HepG2 (cell line): ENCODE data around the gene TEKT3. TPM values are rescaled to one million over a fixed set of nuclear protein-coding genes. Genes with fewer than 3 reads are reported as not detected.

Experiments
- ATAC-seq: fragments of 200-7000 bp; cut with Tn5 transposase; 3 replicates; pipeline ENCODE4 v1.9.1; 2020; ENCODE audit warnings: mild to moderate bottlenecking, moderate library complexity
- BruUV-seq: library from RNA; stranded (reverse); fragments of 400-500 nt; replicated peaks from 2 replicates; lab custom pipeline; 2021; lab: Mats Ljungman, UMichigan
- CTCF ChIA-PET: fragments of 300-600 bp; formaldehyde crosslinking; extraction: SDS; loops from one replicate; lab custom pipeline; 2021; ENCODE audit warnings: low total read pairs, inconsistent platforms, low intra/inter-chr PET ratio; lab: Yijun Ruan, JAX
- POLR2A ChIA-PET: fragments of 350-600 bp; sonication (Branson Sonifier 250); formaldehyde crosslinking; loops from one replicate; lab custom pipeline; 2020; ENCODE audit warnings: antibody characterized with exemption, inconsistent platforms; lab: Yijun Ruan, JAX
- DNase-seq: peaks from one replicate; pipeline ENCODE4 v3.0.0-alpha.2; 2015; ENCODE audit warnings: low spot score
- FAIRE-seq: peaks from 3 replicates; lab custom pipeline; 2011; peaks lifted over from hg19 to GRCh38; lab: Jason Lieb, UNC
- H2AFZ ChIP-seq: one replicate; pipeline ENCODE4 v1.6.1; 2011; ENCODE audit warnings: low read length, inconsistent platforms
- H3K27ac ChIP-seq: fragments of 300-600 bp; 3 replicates; pipeline ENCODE4 v1.8.0; 2011; ENCODE audit warnings: mixed run types, mild to moderate bottlenecking, mixed read lengths, low read length, inconsistent platforms; ENCODE audit not compliant: insufficient read depth; ENCODE audit errors: extremely low read length
- H3K27me3 ChIP-seq, 2 experiments: fragments of 200-600 bp in 1 of 2; 2 replicates in 1 of 2; 3 replicates in 1 of 2; pipeline versions ENCODE4 v1.6.0 to v1.8.0; 2011; ENCODE audit warnings: low read length in 2 of 2, mild to moderate bottlenecking in 2 of 2, moderate library complexity in 2 of 2, inconsistent platforms in 1 of 2; ENCODE audit not compliant: insufficient read depth in 2 of 2, control insufficient read depth in 1 of 2
- H3K36me3 ChIP-seq, 2 experiments: fragments of 200-600 bp in 1 of 2; replicated peaks in 1 of 2; 2 replicates in 1 of 2; 3 replicates in 1 of 2; pipeline versions ENCODE4 v1.5.1 to v1.8.0; 2011; ENCODE audit warnings: low read length in 2 of 2, inconsistent platforms in 1 of 2; ENCODE audit not compliant: insufficient read depth in 2 of 2, control insufficient read depth in 1 of 2
- H3K4me1 ChIP-seq: 2 replicates; pipeline ENCODE4 v1.5.1; 2012; ENCODE audit warnings: low read length, inconsistent platforms; ENCODE audit not compliant: insufficient read depth
- H3K4me2 ChIP-seq: 2 replicates; pipeline ENCODE4 v1.6.0; 2011; ENCODE audit warnings: low read depth, low read length, inconsistent platforms
- H3K4me3 ChIP-seq, 3 experiments: fragments of 200-600 bp in 1 of 3; sonication (generic), shearing (Covaris generic) in 1 of 3; replicated peaks in 1 of 3; 2 replicates each; pipeline ENCODE4 v1.5.1; 2011 to 2016; ENCODE audit warnings: low read length in 3 of 3, inconsistent platforms in 2 of 3, low read depth in 2 of 3, mild to moderate bottlenecking in 2 of 3, control low read depth in 1 of 3, mixed read lengths in 1 of 3; ENCODE audit not compliant: insufficient read depth in 1 of 3
- H3K79me2 ChIP-seq: one replicate; pipeline ENCODE4 v1.6.1; 2011; ENCODE audit warnings: low read length, inconsistent platforms; ENCODE audit not compliant: insufficient read depth
- H3K9ac ChIP-seq: 2 replicates; pipeline ENCODE4 v1.6.0; 2011; ENCODE audit warnings: mild to moderate bottlenecking, low read depth, low read length, inconsistent platforms; ENCODE audit not compliant: insufficient read depth
- H3K9me3 ChIP-seq: 2 replicates; pipeline ENCODE4 v1.5.1; 2012; ENCODE audit warnings: mild to moderate bottlenecking, low read length
- H4K20me1 ChIP-seq: 2 replicates; pipeline ENCODE4 v1.6.0; 2011; ENCODE audit warnings: inconsistent platforms, mild to moderate bottlenecking, low read length, moderate library complexity; ENCODE audit not compliant: insufficient read depth
- GATAD1 ChIP-seq: IDR thresholded peaks from 2 replicates; pipeline ENCODE4 v1.6.1; 2016; ENCODE audit warnings: missing genetic modification reagents, missing compliant biosample characterization
- HDAC2 ChIP-seq: sonication (generic); formaldehyde crosslinking; IDR thresholded peaks from 2 replicates; pipeline ENCODE4 v1.4.0; 2020; ENCODE audit warnings: missing genetic modification reagents
- KDM5B ChIP-seq: sonication (generic); formaldehyde crosslinking; IDR thresholded peaks from 2 replicates; pipeline ENCODE4 v1.4.0; 2020; ENCODE audit warnings: missing genetic modification reagents, mild to moderate bottlenecking, borderline replicate concordance
- KLF13 ChIP-seq: sonication (generic); formaldehyde crosslinking; IDR thresholded peaks from 2 replicates; pipeline ENCODE4 v1.4.0; 2020; ENCODE audit warnings: mild to moderate bottlenecking, missing genetic modification reagents
- MAFF ChIP-seq: IDR thresholded peaks from 2 replicates; pipeline ENCODE4 v1.6.1; 2011; ENCODE audit warnings: low read depth, low read length, improper control_type of control experiment
- MAFK ChIP-seq, 2 experiments: IDR thresholded peaks in 1 of 2; conservative IDR thresholded peaks in 1 of 2; 2 replicates each; pipeline ENCODE4 v1.6.1; 2011; ENCODE audit warnings: improper control_type of control experiment in 2 of 2, low read length in 2 of 2
- RXRB ChIP-seq: IDR thresholded peaks from 2 replicates; pipeline ENCODE4 v1.6.1; 2016; ENCODE audit warnings: borderline replicate concordance, missing genetic modification reagents, missing compliant biosample characterization
- SCMH1 ChIP-seq: sonication (generic); formaldehyde crosslinking; IDR thresholded peaks from 2 replicates; pipeline ENCODE4 v1.9.0; 2021; ENCODE audit warnings: missing genetic modification reagents, mild to moderate bottlenecking, borderline replicate concordance
- SUZ12 ChIP-seq: fragments of 150-350 bp; IDR thresholded peaks from 2 replicates; pipeline ENCODE4 v1.6.1; 2014; ENCODE audit warnings: low read depth, low read length
- THRA ChIP-seq: sonication (generic); formaldehyde crosslinking; IDR thresholded peaks from 2 replicates; pipeline ENCODE4 v1.4.0; 2020; ENCODE audit warnings: missing genetic modification reagents, borderline replicate concordance
- TSC22D2 ChIP-seq: sonication (generic); formaldehyde crosslinking; IDR thresholded peaks from 2 replicates; pipeline ENCODE4 v1.5.1; 2020; ENCODE audit warnings: missing genetic modification reagents, mild to moderate bottlenecking, borderline replicate concordance
- ZNF205 ChIP-seq: IDR thresholded peaks from 2 replicates; pipeline ENCODE4 v1.6.1; 2018; ENCODE audit warnings: missing biosample characterization, missing genetic modification reagents
- ZNF225 ChIP-seq: sonication (generic); formaldehyde crosslinking; IDR thresholded peaks from 2 replicates; pipeline ENCODE4 v1.4.0; 2020; ENCODE audit warnings: mild to moderate bottlenecking, missing genetic modification reagents
- WGBS: methylation state at CpG from one replicate; pipeline ENCODE4 v1.1.6; 2017; ENCODE audit warnings: low lambda C conversion rate; 5-methylcytosine and 5-hydroxymethylcytosine counted together
- in situ Hi-C: cut with HindIII; loops from 2 replicates; pipeline ENCODE4 v1.10.0; 2017; ENCODE audit warnings: low pct_unique_long_range_greater_than_20kb; ENCODE audit not compliant: extremely low pct_ligation_motif_present
- intact Hi-C: fragments of 100-400 bp; cut with micrococcal nuclease; formaldehyde crosslinking; loops from one replicate; pipeline ENCODE4 v1.10.0; 2022; ENCODE audit not compliant: unreplicated experiment
- polyA plus RNA-seq, 8 experiments: library from polyadenylated mRNA; depleted of rRNA in 3 of 8; stranded (reverse) in 7 of 8; unstranded in 1 of 8; fragments of >200 nt; fragmentation: Illumina TruSeq in 4 of 8; extraction: Trizol in 4 of 8; gene quantifications; 2 replicates each; pipeline versions ENCODE4 v1.2.1 to v1.2.3, GENCODE V29; 2011 to 2016; ENCODE audit warnings: low read depth in 4 of 8, missing spikeins in 1 of 8, mixed read lengths in 1 of 8; ENCODE audit not compliant: insufficient read depth in 1 of 8
- total RNA-seq, 5 experiments: library from RNA; depleted of rRNA; stranded (reverse); fragments of >200 nt; fragmentation: Illumina TruSeq; extraction: Trizol; gene quantifications; 2 replicates each; pipeline ENCODE4 v1.2.3, GENCODE V29; 2016; ENCODE audit warnings: low read depth in 1 of 5
- TF ChIP-seq, protein P1 (sequence below): sonication (generic); formaldehyde crosslinking; conservative IDR thresholded peaks from 2 replicates; pipeline ENCODE4 v1.4.0; 2020; ENCODE audit warnings: missing genetic modification reagents
- TF ChIP-seq, protein P2 (sequence below): sonication (generic); formaldehyde crosslinking; conservative IDR thresholded peaks from 2 replicates; pipeline ENCODE4 v1.8.0; 2022; ENCODE audit warnings: low read depth, missing genetic modification reagents

Gene TEKT3
- total and polyA plus RNA-seq, 2 of the 13 experiments (the other 11 are each of a cell fraction or from before 2014, with no cell fraction given), result 0.58 to 0.82 TPM

DNA sequence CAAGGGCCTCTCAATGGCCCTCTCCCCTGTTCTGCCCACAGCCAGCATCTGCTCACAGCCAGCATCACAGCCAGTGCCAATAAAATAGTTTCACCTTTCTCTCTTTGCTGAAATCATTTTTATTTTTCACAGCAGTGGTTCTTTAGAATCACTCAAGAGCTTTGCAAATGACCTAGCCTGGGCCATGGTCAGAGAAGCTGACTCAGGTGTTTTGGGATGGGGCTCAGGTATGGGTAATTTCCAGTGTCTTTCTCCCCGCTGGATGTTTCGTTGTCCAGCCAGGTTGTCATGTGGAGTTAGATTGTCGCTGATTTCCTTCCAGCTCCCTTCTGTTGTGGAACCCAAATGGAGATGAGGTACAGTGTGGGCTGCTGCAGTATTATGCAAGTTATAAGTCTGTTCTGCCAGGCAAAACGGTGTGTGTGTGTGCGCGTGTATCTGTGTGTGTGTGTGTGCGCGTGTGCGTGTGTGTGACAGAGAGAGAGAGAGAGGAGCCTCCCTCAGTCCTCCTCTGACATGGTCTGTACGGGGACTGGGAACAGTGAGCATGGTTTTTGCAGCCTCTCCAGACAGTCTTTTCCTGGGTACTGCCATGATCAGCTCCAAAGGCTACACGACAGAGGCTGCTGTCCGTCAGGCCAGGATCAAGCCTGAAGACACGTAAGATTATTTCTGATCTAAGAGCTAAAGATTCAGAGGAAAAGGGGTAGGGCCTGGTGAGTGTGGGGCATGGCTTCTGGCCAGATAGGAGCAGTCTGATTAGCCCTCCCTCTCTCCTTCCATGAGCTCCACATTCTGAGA, 74.9 kb downstream of the TEKT3 start:
- no peak overlapping the region for H3K9ac ChIP-seq
- ATAC-seq (no peak), FAIRE-seq (no peak), DNase-seq (no peak)
- intact Hi-C loops (loop anchor here (10.0 kb wide), 1 partner anchor 108 kb away; no protein-coding TSS in a partner anchor), in situ Hi-C loops (no loop called here)
- no peaks in the 10 kb centered on the region for H4K20me1 ChIP-seq
- H3K27ac ChIP-seq, result no peak overlapping the region
- no peak overlapping the region for H3K4me2 ChIP-seq
- no TSS peak for BruUV-seq
- no peaks in the 10 kb centered on the region for H3K36me3 ChIP-seq
- 55% methylated on average over 13 of the region's 13 CpGs for WGBS
- H2AFZ ChIP-seq, result no peak overlapping the region
- peaks cover 23% of the 10 kb centered on the region for H3K4me1 ChIP-seq
- H3K79me2 ChIP-seq, result no peaks in the 10 kb centered on the region
- H3K27me3 ChIP-seq, result peaks cover 15 to 60% of the 10 kb centered on the region in 2 experiments
- POLR2A ChIA-PET, result no interaction called here
- H3K4me3 ChIP-seq, result no peak overlapping the region
- TF ChIP-seq SUZ12 (no peak), MAFF (peak; percentile 56), MAFK (conservative IDR thresholded peaks at IDR 0.05 in 1 of 2, IDR thresholded peaks at IDR 0.05 in 1 of 2; ENCODE audit: low read length in 2 of 2) (peak; percentile 43 to 65; a peak in 3 of 4 replicates)
- TF ChIP-seq, all 625 proteins: peak for 2
- no peaks in the 10 kb centered on the region for H3K9me3 ChIP-seq
- CTCF ChIA-PET, result no interaction called here

DNA sequence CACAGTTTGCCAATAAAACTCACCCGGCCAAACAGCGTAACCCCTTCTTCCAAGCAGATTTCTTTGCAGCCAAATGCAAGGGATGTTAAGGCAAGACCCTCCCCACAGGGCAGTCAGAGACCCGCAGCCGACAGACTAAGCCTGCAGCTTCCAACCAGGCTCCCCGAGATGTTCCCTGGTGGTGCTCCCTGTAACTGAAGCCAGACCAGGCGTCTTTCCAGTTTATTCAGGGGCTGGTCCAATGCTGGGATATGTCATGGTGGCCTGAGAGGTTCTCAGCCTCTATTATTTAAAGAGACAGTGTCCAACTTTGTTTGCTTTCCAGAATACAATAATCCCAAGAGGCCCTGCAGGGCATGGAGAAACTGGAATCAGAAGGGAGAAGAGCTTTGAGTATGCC, 76.3 kb downstream of the TEKT3 start, which contains the start of gene PMP22:
TSS of gene PMP22 (minus strand) at position 196 of the 400 bp plus-strand sequence. CDS start 4,599 bp downstream, outside the sequence.
- ATAC-seq (no peak), DNase-seq (no peak), FAIRE-seq (no peak)
- POLR2A ChIA-PET, result no interaction called here
- peaks cover 33% of the 10 kb centered on the region for H3K4me1 ChIP-seq
- H3K9ac ChIP-seq, result no peak within 1 kb of the TSS
- BruUV-seq, result no TSS peak
- H3K4me2 ChIP-seq, result no peak within 1 kb of the TSS
- H3K4me3 ChIP-seq, result no peak within 1 kb of the TSS
- intact Hi-C loops (loop anchor here (10.0 kb wide), 1 partner anchor 110 kb away; no protein-coding TSS in a partner anchor), in situ Hi-C loops (no loop called here)
- H3K27ac ChIP-seq, result no peak within 1 kb of the TSS
- no peaks in the 10 kb centered on the region for H3K79me2 ChIP-seq
- no peaks in the 10 kb centered on the region for H4K20me1 ChIP-seq
- peaks cover 16 to 63% of the 10 kb centered on the region in 2 experiments for H3K27me3 ChIP-seq
- H2AFZ ChIP-seq, result no peak within 1 kb of the TSS
- no peaks in the 10 kb centered on the region for H3K9me3 ChIP-seq
- H3K36me3 ChIP-seq, result no peaks in the 10 kb centered on the region
- CTCF ChIA-PET, result no interaction called here
- 51% methylated on average over 4 of the region's 6 CpGs for WGBS
- TF ChIP-seq HDAC2 (CRISPR knock-in tag), result no peak
- no peak for TF ChIP-seq SCMH1 (CRISPR knock-in tag)
- TF ChIP-seq ZNF205 (CRISPR knock-in tag), result no peak
- TF ChIP-seq, protein P1, sequence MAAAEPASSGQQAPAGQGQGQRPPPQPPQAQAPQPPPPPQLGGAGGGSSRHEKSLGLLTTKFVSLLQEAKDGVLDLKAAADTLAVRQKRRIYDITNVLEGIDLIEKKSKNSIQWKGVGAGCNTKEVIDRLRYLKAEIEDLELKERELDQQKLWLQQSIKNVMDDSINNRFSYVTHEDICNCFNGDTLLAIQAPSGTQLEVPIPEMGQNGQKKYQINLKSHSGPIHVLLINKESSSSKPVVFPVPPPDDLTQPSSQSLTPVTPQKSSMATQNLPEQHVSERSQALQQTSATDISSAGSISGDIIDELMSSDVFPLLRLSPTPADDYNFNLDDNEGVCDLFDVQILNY (CRISPR knock-in tag), result no peak
- TF ChIP-seq KDM5B, result no peak
- TF ChIP-seq RXRB (CRISPR knock-in tag), result no peak
- TF ChIP-seq, protein P2, sequence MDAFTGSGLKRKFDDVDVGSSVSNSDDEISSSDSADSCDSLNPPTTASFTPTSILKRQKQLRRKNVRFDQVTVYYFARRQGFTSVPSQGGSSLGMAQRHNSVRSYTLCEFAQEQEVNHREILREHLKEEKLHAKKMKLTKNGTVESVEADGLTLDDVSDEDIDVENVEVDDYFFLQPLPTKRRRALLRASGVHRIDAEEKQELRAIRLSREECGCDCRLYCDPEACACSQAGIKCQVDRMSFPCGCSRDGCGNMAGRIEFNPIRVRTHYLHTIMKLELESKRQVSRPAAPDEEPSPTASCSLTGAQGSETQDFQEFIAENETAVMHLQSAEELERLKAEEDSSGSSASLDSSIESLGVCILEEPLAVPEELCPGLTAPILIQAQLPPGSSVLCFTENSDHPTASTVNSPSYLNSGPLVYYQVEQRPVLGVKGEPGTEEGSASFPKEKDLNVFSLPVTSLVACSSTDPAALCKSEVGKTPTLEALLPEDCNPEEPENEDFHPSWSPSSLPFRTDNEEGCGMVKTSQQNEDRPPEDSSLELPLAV, result no peak
- TF ChIP-seq KLF13 (CRISPR knock-in tag), result no peak
- no peak for TF ChIP-seq THRA (CRISPR knock-in tag)
- no peak for TF ChIP-seq TSC22D2 (CRISPR knock-in tag)
- TF ChIP-seq ZNF225 (CRISPR knock-in tag), result no peak
- no peak for TF ChIP-seq GATAD1 (CRISPR knock-in tag)
